ENCODE data around the gene PATJ. TPM values are rescaled to one million over a fixed set of nuclear protein-coding genes. Genes with fewer than 3 reads are reported as not detected.

The PATJ gene
- polyA plus RNA-seq, 1 of the 3 experiments (the other 2 are of a cell fraction): 3.0 TPM

DNA sequence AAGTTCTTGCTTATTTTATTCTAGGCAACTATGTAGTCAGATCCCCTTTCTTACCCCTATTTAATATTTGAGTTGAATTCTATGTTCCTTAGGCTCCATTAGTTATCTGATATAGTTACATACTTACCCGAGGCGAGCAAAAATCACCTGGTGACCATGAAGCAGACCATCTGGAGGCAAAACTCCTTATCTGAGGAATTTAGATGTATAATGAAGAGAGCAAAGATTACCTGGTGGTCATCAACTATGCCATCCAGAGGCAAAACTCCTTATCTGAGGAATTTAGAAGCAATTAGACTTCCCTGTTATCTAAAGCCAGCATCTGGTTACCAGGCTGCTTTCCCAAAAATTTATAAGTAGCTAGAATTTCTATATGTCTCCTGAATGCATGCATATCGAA, 129.9 kb downstream of the PATJ start:
- no peaks in the 10 kb centered on the region for H4K20me1 ChIP-seq (ENCODE audit: insufficient read depth)
- no peak overlapping the region for H2AFZ ChIP-seq (ENCODE audit: low read depth)
- DNase-seq: no peak
- no peaks in the 10 kb centered on the region for H3K36me3 ChIP-seq (replicated peaks in 1 of 2; ENCODE audit: control insufficient read depth in 1 of 2, insufficient read depth in 2 of 2, low read length in 1 of 2)
- H3K9me2 ChIP-seq: no peaks in the 10 kb centered on the region
- no peaks in the 10 kb centered on the region for H3K27me3 ChIP-seq (ENCODE audit: insufficient read depth)
- TF ChIP-seq TEAD4 (IDR thresholded peaks at IDR 0.05; ENCODE audit: borderline replicate concordance, insufficient read depth) (no peak), MXI1 (IDR thresholded peaks at IDR 0.05; ENCODE audit: low read depth, low read length) (no peak), CHD2 (IDR thresholded peaks at IDR 0.05; ENCODE audit: low read length, partially characterized antibody) (no peak), SMC3 (IDR thresholded peaks at IDR 0.05; ENCODE audit: low read depth, low read length) (no peak), SIN3A (IDR thresholded peaks at IDR 0.05; ENCODE audit: borderline replicate concordance, low read depth, low read length) (no peak), GABPA (IDR thresholded peaks at IDR 0.05; ENCODE audit: low read depth) (no peak)
- TF ChIP-seq, protein P1, sequence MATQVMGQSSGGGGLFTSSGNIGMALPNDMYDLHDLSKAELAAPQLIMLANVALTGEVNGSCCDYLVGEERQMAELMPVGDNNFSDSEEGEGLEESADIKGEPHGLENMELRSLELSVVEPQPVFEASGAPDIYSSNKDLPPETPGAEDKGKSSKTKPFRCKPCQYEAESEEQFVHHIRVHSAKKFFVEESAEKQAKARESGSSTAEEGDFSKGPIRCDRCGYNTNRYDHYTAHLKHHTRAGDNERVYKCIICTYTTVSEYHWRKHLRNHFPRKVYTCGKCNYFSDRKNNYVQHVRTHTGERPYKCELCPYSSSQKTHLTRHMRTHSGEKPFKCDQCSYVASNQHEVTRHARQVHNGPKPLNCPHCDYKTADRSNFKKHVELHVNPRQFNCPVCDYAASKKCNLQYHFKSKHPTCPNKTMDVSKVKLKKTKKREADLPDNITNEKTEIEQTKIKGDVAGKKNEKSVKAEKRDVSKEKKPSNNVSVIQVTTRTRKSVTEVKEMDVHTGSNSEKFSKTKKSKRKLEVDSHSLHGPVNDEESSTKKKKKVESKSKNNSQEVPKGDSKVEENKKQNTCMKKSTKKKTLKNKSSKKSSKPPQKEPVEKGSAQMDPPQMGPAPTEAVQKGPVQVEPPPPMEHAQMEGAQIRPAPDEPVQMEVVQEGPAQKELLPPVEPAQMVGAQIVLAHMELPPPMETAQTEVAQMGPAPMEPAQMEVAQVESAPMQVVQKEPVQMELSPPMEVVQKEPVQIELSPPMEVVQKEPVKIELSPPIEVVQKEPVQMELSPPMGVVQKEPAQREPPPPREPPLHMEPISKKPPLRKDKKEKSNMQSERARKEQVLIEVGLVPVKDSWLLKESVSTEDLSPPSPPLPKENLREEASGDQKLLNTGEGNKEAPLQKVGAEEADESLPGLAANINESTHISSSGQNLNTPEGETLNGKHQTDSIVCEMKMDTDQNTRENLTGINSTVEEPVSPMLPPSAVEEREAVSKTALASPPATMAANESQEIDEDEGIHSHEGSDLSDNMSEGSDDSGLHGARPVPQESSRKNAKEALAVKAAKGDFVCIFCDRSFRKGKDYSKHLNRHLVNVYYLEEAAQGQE (IDR thresholded peaks at IDR 0.05; ENCODE audit: low read depth, low read length): no peak
- 91% methylated on average over 3 of the region's 3 CpGs for WGBS (ENCODE audit: low lambda C conversion rate)
- POLR2A ChIA-PET: no interaction called here
- H3F3A ChIP-seq (replicated peaks; ENCODE audit: insufficient read depth): no peaks in the 10 kb centered on the region
- no peak overlapping the region for H3K4me3 ChIP-seq (ENCODE audit: low read depth in 2 of 2, low read length in 1 of 2)
- H3K27ac ChIP-seq (ENCODE audit: low read depth in 2 of 2, low read length in 1 of 2): no peak overlapping the region
- H3K9me3 ChIP-seq: no peaks in the 10 kb centered on the region
- H3K4me2 ChIP-seq: no peak overlapping the region
- no peaks in the 10 kb centered on the region for H3K79me2 ChIP-seq (ENCODE audit: insufficient read depth)
- H3K4me1 ChIP-seq (ENCODE audit: control insufficient read depth in 1 of 2, insufficient read depth in 2 of 2, low read depth in 1 of 2, low read length in 1 of 2): no peaks in the 10 kb centered on the region
- H3K9ac ChIP-seq: no peak overlapping the region
- CTCF ChIA-PET: no interaction called here

DNA sequence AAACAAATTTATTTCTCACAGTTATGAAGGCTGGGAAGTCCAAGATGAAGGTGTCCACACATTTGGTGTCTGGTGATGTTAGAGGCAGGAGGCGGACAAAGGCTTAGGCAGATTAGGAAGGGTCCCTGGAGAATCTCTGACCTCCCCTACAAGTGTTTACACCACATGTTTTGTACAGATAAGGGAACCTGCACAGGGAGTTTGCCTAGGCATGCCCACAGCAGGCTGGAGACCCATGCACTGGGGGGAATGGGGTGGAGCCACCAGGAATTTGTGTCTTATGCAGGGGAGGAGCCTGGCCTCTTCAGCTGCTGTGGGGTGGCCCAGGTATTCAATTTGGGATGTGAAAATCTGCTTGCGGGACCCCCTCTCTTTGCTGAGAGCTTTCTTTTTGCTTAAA, 131.3 kb downstream of the PATJ start:
- H3K9me2 ChIP-seq: no peaks in the 10 kb centered on the region
- no peak overlapping the region for H3K27ac ChIP-seq (ENCODE audit: low read depth in 2 of 2, low read length in 1 of 2)
- CTCF ChIA-PET: interaction anchor here (0.7 to 0.9 kb wide), 2 partner anchors 21 to 1311 kb away, joined by 3 read pairs; no protein-coding TSS in a partner anchor
- no peak for DNase-seq
- H3F3A ChIP-seq (replicated peaks; ENCODE audit: insufficient read depth): no peaks in the 10 kb centered on the region
- WGBS (ENCODE audit: low lambda C conversion rate): 100% methylated on average over 2 of the region's 2 CpGs
- H3K4me3 ChIP-seq (ENCODE audit: low read depth in 2 of 2, low read length in 1 of 2): no peak overlapping the region
- H2AFZ ChIP-seq (ENCODE audit: low read depth): no peak overlapping the region
- H4K20me1 ChIP-seq (ENCODE audit: insufficient read depth): no peaks in the 10 kb centered on the region
- POLR2A ChIA-PET: no interaction called here
- no peak overlapping the region for H3K9ac ChIP-seq
- TF ChIP-seq EZH2phosphoT487 (IDR thresholded peaks at IDR 0.05; ENCODE audit: borderline replicate concordance, low read depth) (no peak), JUND (IDR thresholded peaks at IDR 0.05) (no peak), SIN3A (IDR thresholded peaks at IDR 0.05; ENCODE audit: borderline replicate concordance, low read depth, low read length) (no peak), ELF1 (IDR thresholded peaks at IDR 0.05) (no peak)
- TF ChIP-seq, protein P1 (IDR thresholded peaks at IDR 0.05; ENCODE audit: low read depth, low read length): no peak
- TF ChIP-seq, protein P2, sequence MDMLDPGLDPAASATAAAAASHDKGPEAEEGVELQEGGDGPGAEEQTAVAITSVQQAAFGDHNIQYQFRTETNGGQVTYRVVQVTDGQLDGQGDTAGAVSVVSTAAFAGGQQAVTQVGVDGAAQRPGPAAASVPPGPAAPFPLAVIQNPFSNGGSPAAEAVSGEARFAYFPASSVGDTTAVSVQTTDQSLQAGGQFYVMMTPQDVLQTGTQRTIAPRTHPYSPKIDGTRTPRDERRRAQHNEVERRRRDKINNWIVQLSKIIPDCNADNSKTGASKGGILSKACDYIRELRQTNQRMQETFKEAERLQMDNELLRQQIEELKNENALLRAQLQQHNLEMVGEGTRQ (IDR thresholded peaks at IDR 0.05; ENCODE audit: borderline replicate concordance, low read depth, low read length): no peak
- H3K36me3 ChIP-seq (replicated peaks in 1 of 2; ENCODE audit: control insufficient read depth in 1 of 2, insufficient read depth in 2 of 2, low read length in 1 of 2): no peaks in the 10 kb centered on the region
- H3K27me3 ChIP-seq (ENCODE audit: insufficient read depth): no peaks in the 10 kb centered on the region
- H3K79me2 ChIP-seq (ENCODE audit: insufficient read depth): no peaks in the 10 kb centered on the region
- no peak overlapping the region for H3K4me2 ChIP-seq
- no peaks in the 10 kb centered on the region for H3K4me1 ChIP-seq (ENCODE audit: control insufficient read depth in 1 of 2, insufficient read depth in 2 of 2, low read depth in 1 of 2, low read length in 1 of 2)
- H3K9me3 ChIP-seq: no peaks in the 10 kb centered on the region

All from SK-N-SH (cell line).